GM18517 (cell line): Measurements from ENCODE around the gene STOML3.

Source experiments
- ATAC-seq: cut with Tn5 transposase; IDR thresholded peaks from one replicate; pipeline ENCODE4 v1.9.1; 2021; ENCODE audit warnings: mild to moderate bottlenecking, moderate library complexity; ENCODE audit not compliant: unreplicated experiment

Gene STOML3

GRCh38 chr13:38993381-38993780 is 2.8 kb upstream of the STOML3 start:
- ATAC-seq, result no peak

GRCh38 chr13:38981096-38981495 is 9.5 kb downstream of the STOML3 start:
- ATAC-seq, result no peak

- ATAC-seq, result no peak
These were observed 9.9 kb downstream of the STOML3 start for GRCh38 chr13:38980750-38981078.

- ATAC-seq, result no peak
These were observed 10.5 kb downstream of the STOML3 start for GRCh38 chr13:38979891-38980749.

GRCh38 chr13:38970380-38971051 is 20.1 kb downstream of the STOML3 start:
- ATAC-seq, result no peak

- no peak for ATAC-seq
These were observed 21.4 kb downstream of the STOML3 start for GRCh38 chr13:38969187-38969586.

GRCh38 chr13:38967446-38967845 is 23.2 kb downstream of the STOML3 start:
- no peak for ATAC-seq

- ATAC-seq, result no peak
These were observed 25.4 kb downstream of the STOML3 start for GRCh38 chr13:38965281-38965680.

GRCh38 chr13:38960175-38960574 is 30.5 kb downstream of the STOML3 start:
- ATAC-seq, result no peak

- ATAC-seq, result no peak
These were observed 32.6 kb downstream of the STOML3 start for GRCh38 chr13:38957794-38958592.

GRCh38 chr13:38954844-38955243 is 35.8 kb downstream of the STOML3 start:
- ATAC-seq, result no peak

GRCh38 chr13:38954291-38954690 is 36.3 kb downstream of the STOML3 start:
- no peak for ATAC-seq

- ATAC-seq, result no peak
These were observed 37.8 kb downstream of the STOML3 start for GRCh38 chr13:38952827-38953226.

GRCh38 chr13:38951525-38952313 is 38.9 kb downstream of the STOML3 start:
- no peak for ATAC-seq

GRCh38 chr13:38950987-38951386 is 39.6 kb downstream of the STOML3 start:
- ATAC-seq, result no peak

GRCh38 chr13:38947054-38947453 is 43.6 kb downstream of the STOML3 start:
- ATAC-seq, result no peak

GRCh38 chr13:38944219-38944618 is 46.4 kb downstream of the STOML3 start:
- no peak for ATAC-seq

- no peak for ATAC-seq
These were observed 47.4 kb downstream of the STOML3 start for GRCh38 chr13:38943231-38943630.

- no peak for ATAC-seq
These were observed 49.2 kb downstream of the STOML3 start for GRCh38 chr13:38941353-38941945.

- no peak for ATAC-seq
These were observed 56.8 kb downstream of the STOML3 start for GRCh38 chr13:38933786-38934185.
